ENCODE measurements around the gene LSM3. TPM values are rescaled to one million over a fixed set of nuclear protein-coding genes. Genes with fewer than 3 reads are reported as not detected.

The LSM3 gene
- total RNA-seq, 2 experiments from 2014 or later: 12.4 to 21.9 TPM

GRCh38 chr3:14152233-14152962 lies 26.2 kb upstream of the LSM3 start:
- TF ChIP-seq EZH2phosphoT487 (IDR thresholded peaks at IDR 0.05; ENCODE audit: borderline replicate concordance, low read depth, low read length) (no peak), CTCF (conservative IDR thresholded peaks at IDR 0.05; ENCODE audit: low read length) (peak; percentile 65)
- Histone ChIP-seq H3K79me2 (ENCODE audit: insufficient read depth, low read depth, low read length) (no peaks in the 10 kb centered on the region), H3K36me3 (ENCODE audit: insufficient read depth, low read length) (peaks cover 51% of the 10 kb centered on the region), H3K4me3 (ENCODE audit: low read depth, low read length, poor library complexity, severe bottlenecking) (no peak overlapping the region), H3K27ac (ENCODE audit: low read depth, low read length, poor library complexity, severe bottlenecking) (no peak overlapping the region), H3K4me1 (ENCODE audit: insufficient read depth, low read length, poor library complexity, severe bottlenecking) (no peaks in the 10 kb centered on the region), H3K9me2 (ENCODE audit: insufficient read depth, low read length) (no peaks in the 10 kb centered on the region), H2AFZ (ENCODE audit: low read length) (no peak overlapping the region), H3K4me2 (ENCODE audit: low read length) (no peak overlapping the region), H3K9me3 (ENCODE audit: low read length) (no peaks in the 10 kb centered on the region), H4K20me1 (ENCODE audit: insufficient read depth, low read length) (no peaks in the 10 kb centered on the region)
- ChIA-PET CTCF (ENCODE audit: unreplicated experiment) (interaction anchor here (0.6 kb wide), 1 partner anchor 15 kb away, joined by 4 read pairs; no protein-coding TSS in a partner anchor), POLR2A (interaction anchor here (0.6 to 1.1 kb wide), 3 partner anchors 11 to 92 kb away, joined by 3 to 4 read pairs (median 3); no protein-coding TSS in a partner anchor)
- BruUV-seq (replicated peaks): no TSS peak
- intact Hi-C loops (cut with micrococcal nuclease; ENCODE audit: unreplicated experiment): no loop called here
- peak; percentile 31 for DNase-seq (ENCODE audit: low spot score)

DNA sequence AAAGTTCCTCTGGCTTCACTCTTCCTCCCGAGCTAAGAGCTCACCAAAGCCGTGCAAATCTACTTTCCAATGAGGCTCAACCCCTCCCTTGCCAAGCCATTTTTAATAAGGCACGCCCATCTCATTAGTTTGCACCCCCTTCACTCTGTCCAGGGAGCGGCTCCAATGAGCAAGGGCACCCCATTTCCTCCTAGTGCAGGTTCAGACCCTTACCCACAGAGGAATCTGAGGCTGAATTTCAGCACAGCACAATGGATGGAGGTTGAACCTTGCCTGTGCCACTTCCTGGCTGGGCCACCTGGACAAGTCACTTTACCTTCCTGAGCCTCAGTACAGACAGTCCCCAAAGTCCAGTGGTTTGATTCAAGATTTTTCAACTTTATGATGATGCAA lies 25.7 kb upstream of the LSM3 start:
- POLR2A ChIA-PET: interaction anchor here (0.6 to 1.1 kb wide), 3 partner anchors 10 to 91 kb away, joined by 3 to 4 read pairs (median 3); no protein-coding TSS in a partner anchor
- CTCF ChIA-PET (ENCODE audit: unreplicated experiment): interaction anchor here (0.6 kb wide), 1 partner anchor 15 kb away, joined by 4 read pairs; no protein-coding TSS in a partner anchor
- Histone ChIP-seq H3K9me2 (ENCODE audit: insufficient read depth, low read length) (no peaks in the 10 kb centered on the region), H3K4me3 (ENCODE audit: low read depth, low read length, poor library complexity, severe bottlenecking) (no peak overlapping the region), H4K20me1 (ENCODE audit: insufficient read depth, low read length) (no peaks in the 10 kb centered on the region), H3K27ac (ENCODE audit: low read depth, low read length, poor library complexity, severe bottlenecking) (no peak overlapping the region), H3K36me3 (ENCODE audit: insufficient read depth, low read length) (peaks cover 54% of the 10 kb centered on the region), H3K9me3 (ENCODE audit: low read length) (no peaks in the 10 kb centered on the region), H3K79me2 (ENCODE audit: insufficient read depth, low read depth, low read length) (no peaks in the 10 kb centered on the region), H3K4me2 (ENCODE audit: low read length) (no peak overlapping the region), H3K4me1 (ENCODE audit: insufficient read depth, low read length, poor library complexity, severe bottlenecking) (no peaks in the 10 kb centered on the region), H2AFZ (ENCODE audit: low read length) (no peak overlapping the region)
- TF ChIP-seq CTCF (conservative IDR thresholded peaks at IDR 0.05; ENCODE audit: low read length) (no peak), EZH2phosphoT487 (IDR thresholded peaks at IDR 0.05; ENCODE audit: borderline replicate concordance, low read depth, low read length) (no peak)
- no TSS peak for BruUV-seq (replicated peaks)
- no peak for DNase-seq (ENCODE audit: low spot score)
- intact Hi-C loops (cut with micrococcal nuclease; ENCODE audit: unreplicated experiment): no loop called here

DNA sequence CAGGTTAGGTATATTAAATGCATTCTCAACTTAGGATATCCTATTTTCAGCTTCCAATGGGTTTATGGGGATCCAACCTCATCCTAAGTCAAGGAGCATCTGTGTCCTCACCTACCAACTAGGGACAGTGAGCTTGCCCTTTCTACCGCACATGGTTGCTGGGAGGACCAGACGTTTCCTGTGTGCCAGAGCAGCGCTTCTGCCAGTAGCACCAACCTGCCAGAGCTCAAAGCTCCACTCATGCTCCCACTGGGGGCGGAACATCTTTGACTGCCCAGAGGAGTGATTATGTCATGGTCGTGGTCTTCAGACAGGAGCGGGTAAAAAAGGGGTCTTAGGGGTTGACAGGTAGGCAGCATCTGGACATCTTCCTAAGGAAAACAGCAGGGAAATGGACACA lies 25.0 kb upstream of the LSM3 start:
- H3K79me2 ChIP-seq (ENCODE audit: insufficient read depth, low read depth, low read length): no peaks in the 10 kb centered on the region
- no peak overlapping the region for H2AFZ ChIP-seq (ENCODE audit: low read length)
- no peak overlapping the region for H3K4me2 ChIP-seq (ENCODE audit: low read length)
- H3K27ac ChIP-seq (ENCODE audit: low read depth, low read length, poor library complexity, severe bottlenecking): no peak overlapping the region
- peaks cover 61% of the 10 kb centered on the region for H3K36me3 ChIP-seq (ENCODE audit: insufficient read depth, low read length)
- no TSS peak for BruUV-seq (replicated peaks)
- ChIA-PET CTCF (ENCODE audit: unreplicated experiment) (no interaction called here), POLR2A (interaction anchor here (1.1 kb wide), 1 partner anchor 60 kb away, joined by 3 read pairs; no protein-coding TSS in a partner anchor)
- no peaks in the 10 kb centered on the region for H3K9me2 ChIP-seq (ENCODE audit: insufficient read depth, low read length)
- H3K9me3 ChIP-seq (ENCODE audit: low read length): no peaks in the 10 kb centered on the region
- no peaks in the 10 kb centered on the region for H3K4me1 ChIP-seq (ENCODE audit: insufficient read depth, low read length, poor library complexity, severe bottlenecking)
- intact Hi-C loops (cut with micrococcal nuclease; ENCODE audit: unreplicated experiment): no loop called here
- H4K20me1 ChIP-seq (ENCODE audit: insufficient read depth, low read length): no peaks in the 10 kb centered on the region
- no peak overlapping the region for H3K4me3 ChIP-seq (ENCODE audit: low read depth, low read length, poor library complexity, severe bottlenecking)
- DNase-seq (ENCODE audit: low spot score): no peak
- TF ChIP-seq CTCF (conservative IDR thresholded peaks at IDR 0.05; ENCODE audit: low read length) (no peak), EZH2phosphoT487 (IDR thresholded peaks at IDR 0.05; ENCODE audit: borderline replicate concordance, low read depth, low read length) (no peak)
